Measurements from ENCODE around the gene MPRIP. TPM values are rescaled to one million over a fixed set of nuclear protein-coding genes. Genes with fewer than 3 reads are reported as not detected.

The MPRIP gene
- total RNA-seq, 1 donor from 2014 or later, result 392 TPM

GRCh38 chr17:17057057-17057551, 14.8 kb downstream of the MPRIP start:
- Mint-ChIP-seq H3K9me3 (ENCODE audit: unreplicated experiment) (no peaks in the 10 kb centered on the region), H3K4me1 (ENCODE audit: unreplicated experiment) (peaks cover 28% of the 10 kb centered on the region), H3K27ac (ENCODE audit: unreplicated experiment) (no peak overlapping the region), H3K36me3 (ENCODE audit: low read depth, unreplicated experiment) (no peaks in the 10 kb centered on the region), H3K4me3 (ENCODE audit: unreplicated experiment) (no peak overlapping the region), H3K27me3 (ENCODE audit: unreplicated experiment) (no peaks in the 10 kb centered on the region)
- no peak for DNase-seq (ENCODE audit: low spot score)
- TF ChIP-seq CTCF (IDR thresholded peaks at IDR 0.05; ENCODE audit: unreplicated experiment), result no peak

- peaks cover 4% of the 10 kb centered on the region for H3K36me3 Mint-ChIP-seq (ENCODE audit: low read depth, unreplicated experiment)
- no peaks in the 10 kb centered on the region for H3K9me3 Mint-ChIP-seq (ENCODE audit: unreplicated experiment)
- no peak overlapping the region for H3K27ac Mint-ChIP-seq (ENCODE audit: unreplicated experiment)
- no peak for DNase-seq (ENCODE audit: low spot score)
- TF ChIP-seq CTCF (IDR thresholded peaks at IDR 0.05; ENCODE audit: unreplicated experiment), result no peak
- H3K27me3 Mint-ChIP-seq (ENCODE audit: unreplicated experiment), result peaks cover 4% of the 10 kb centered on the region
- peaks cover 19% of the 10 kb centered on the region for H3K4me1 Mint-ChIP-seq (ENCODE audit: unreplicated experiment)
- H3K4me3 Mint-ChIP-seq (ENCODE audit: unreplicated experiment), result no peak overlapping the region
Observed at GRCh38 chr17:17058304-17058703, 16.0 kb downstream of the MPRIP start.

GRCh38 chr17:17059301-17059890, 17.1 kb downstream of the MPRIP start:
- H3K27me3 Mint-ChIP-seq (ENCODE audit: unreplicated experiment), result peaks cover 4% of the 10 kb centered on the region
- peaks cover 17% of the 10 kb centered on the region for H3K4me1 Mint-ChIP-seq (ENCODE audit: unreplicated experiment)
- peaks cover 8% of the 10 kb centered on the region for H3K36me3 Mint-ChIP-seq (ENCODE audit: low read depth, unreplicated experiment)
- no peaks in the 10 kb centered on the region for H3K9me3 Mint-ChIP-seq (ENCODE audit: unreplicated experiment)
- no peak overlapping the region for H3K27ac Mint-ChIP-seq (ENCODE audit: unreplicated experiment)
- TF ChIP-seq CTCF (IDR thresholded peaks at IDR 0.05; ENCODE audit: unreplicated experiment), result no peak
- no peak overlapping the region for H3K4me3 Mint-ChIP-seq (ENCODE audit: unreplicated experiment)
- no peak for DNase-seq (ENCODE audit: low spot score)

GRCh38 chr17:17060001-17060922, 18.0 kb downstream of the MPRIP start:
- no peak for DNase-seq (ENCODE audit: low spot score)
- H3K4me1 Mint-ChIP-seq (ENCODE audit: unreplicated experiment), result peaks cover 14% of the 10 kb centered on the region
- TF ChIP-seq CTCF (IDR thresholded peaks at IDR 0.05; ENCODE audit: unreplicated experiment), result no peak
- H3K27me3 Mint-ChIP-seq (ENCODE audit: unreplicated experiment), result peaks cover 4% of the 10 kb centered on the region
- H3K9me3 Mint-ChIP-seq (ENCODE audit: unreplicated experiment), result no peaks in the 10 kb centered on the region
- no peak overlapping the region for H3K4me3 Mint-ChIP-seq (ENCODE audit: unreplicated experiment)
- H3K36me3 Mint-ChIP-seq (ENCODE audit: low read depth, unreplicated experiment), result peaks cover 9% of the 10 kb centered on the region
- H3K27ac Mint-ChIP-seq (ENCODE audit: unreplicated experiment), result no peak overlapping the region

GRCh38 chr17:17060930-17061329, 18.7 kb downstream of the MPRIP start:
- H3K27me3 Mint-ChIP-seq (ENCODE audit: unreplicated experiment), result peaks cover 4% of the 10 kb centered on the region
- peaks cover 9% of the 10 kb centered on the region for H3K36me3 Mint-ChIP-seq (ENCODE audit: low read depth, unreplicated experiment)
- H3K4me1 Mint-ChIP-seq (ENCODE audit: unreplicated experiment), result peaks cover 15% of the 10 kb centered on the region
- no peak overlapping the region for H3K4me3 Mint-ChIP-seq (ENCODE audit: unreplicated experiment)
- no peak for TF ChIP-seq CTCF (IDR thresholded peaks at IDR 0.05; ENCODE audit: unreplicated experiment)
- no peak for DNase-seq (ENCODE audit: low spot score)
- no peaks in the 10 kb centered on the region for H3K9me3 Mint-ChIP-seq (ENCODE audit: unreplicated experiment)
- no peak overlapping the region for H3K27ac Mint-ChIP-seq (ENCODE audit: unreplicated experiment)
